Measurements from ENCODE around the gene FBXO17. TPM values are rescaled to one million over a fixed set of nuclear protein-coding genes. Genes with fewer than 3 reads are reported as not detected.

The FBXO17 gene
- total and polyA plus RNA-seq, 2 experiments from 2014 or later, result 41.9 to 49.4 TPM

- peaks cover 39% of the 10 kb centered on the region for H3K79me2 ChIP-seq
- H3K36me3 ChIP-seq (replicated peaks; ENCODE audit: insufficient read depth, low read depth), result no peaks in the 10 kb centered on the region
- H3K4me2 ChIP-seq, result peak within 1 kb of the TSS; percentile 89
- H3K27me3 ChIP-seq, result no peaks in the 10 kb centered on the region
- no peaks in the 10 kb centered on the region for H3K9me3 ChIP-seq (ENCODE audit: low read depth)
- peak within 1 kb of the TSS; percentile 22 for H2AFZ ChIP-seq
- TF ChIP-seq EZH2 (IDR thresholded peaks at IDR 0.05; ENCODE audit: borderline replicate concordance), result no peak
- no peak for TF ChIP-seq EZH2phosphoT487 (IDR thresholded peaks at IDR 0.05; ENCODE audit: low read depth, severe bottlenecking, unreplicated experiment)
- no peak for TF ChIP-seq CTCF (IDR thresholded peaks at IDR 0.05; ENCODE audit: poor library complexity)
- H3K27ac ChIP-seq, result peak within 1 kb of the TSS; percentile 88
- no peaks in the 10 kb centered on the region for H4K20me1 ChIP-seq (ENCODE audit: insufficient read depth, poor library complexity, severe bottlenecking)
- H3K4me3 ChIP-seq, result peak within 1 kb of the TSS; percentile 41
- no peaks in the 10 kb centered on the region for H3K9me2 ChIP-seq (replicated peaks; ENCODE audit: insufficient read depth)
- 2% methylated on average over 40 of the region's 40 CpGs for WGBS (ENCODE audit: low lambda C conversion rate, missing lambda C conversion rate)
- peak; percentile 99 for DNase-seq (ENCODE audit: low spot score)
- H3K4me1 ChIP-seq (ENCODE audit: insufficient read depth), result peaks cover 4% of the 10 kb centered on the region
These were observed 44.6 kb downstream of the FBXO17 start, which contains the start of gene MRPS12 for GRCh38 chr19:38930776-38931520. TSS of gene MRPS12 (plus strand) at chr19:38930944. CDS start at chr19:38931295, 351 bp downstream.

GRCh38 chr19:38929929-38930775 lies 45.4 kb downstream of the FBXO17 start, which contains the start of gene SARS2:
TSS of gene SARS2 (minus strand) at chr19:38930763. CDS start at chr19:38930736, 27 bp downstream.
- peak; percentile 96 for DNase-seq (ENCODE audit: low spot score)
- H3K9me3 ChIP-seq (ENCODE audit: low read depth), result no peaks in the 10 kb centered on the region
- 4% methylated on average over 49 of the region's 49 CpGs for WGBS (ENCODE audit: low lambda C conversion rate, missing lambda C conversion rate)
- H3K79me2 ChIP-seq, result peaks cover 39% of the 10 kb centered on the region
- peak within 1 kb of the TSS; percentile 41 for H3K4me3 ChIP-seq
- TF ChIP-seq CTCF (IDR thresholded peaks at IDR 0.05; ENCODE audit: poor library complexity) (peak; percentile 100), EZH2phosphoT487 (IDR thresholded peaks at IDR 0.05; ENCODE audit: low read depth, severe bottlenecking, unreplicated experiment) (no peak)
- H3K27me3 ChIP-seq, result no peaks in the 10 kb centered on the region
- H3K36me3 ChIP-seq (replicated peaks; ENCODE audit: insufficient read depth, low read depth), result no peaks in the 10 kb centered on the region
- H3K9me2 ChIP-seq (replicated peaks; ENCODE audit: insufficient read depth), result no peaks in the 10 kb centered on the region
- H2AFZ ChIP-seq, result peak within 1 kb of the TSS; percentile 22
- peaks cover 4% of the 10 kb centered on the region for H3K4me1 ChIP-seq (ENCODE audit: insufficient read depth)
- no peaks in the 10 kb centered on the region for H4K20me1 ChIP-seq (ENCODE audit: insufficient read depth, poor library complexity, severe bottlenecking)
- H3K27ac ChIP-seq, result peak within 1 kb of the TSS; percentile 88
- H3K4me2 ChIP-seq, result peak within 1 kb of the TSS; percentile 89

- peaks cover 39% of the 10 kb centered on the region for H3K79me2 ChIP-seq
- H4K20me1 ChIP-seq (ENCODE audit: insufficient read depth, poor library complexity, severe bottlenecking), result no peaks in the 10 kb centered on the region
- DNase-seq (ENCODE audit: low spot score), result no peak
- H3K27me3 ChIP-seq, result no peaks in the 10 kb centered on the region
- H3K9me2 ChIP-seq (replicated peaks; ENCODE audit: insufficient read depth), result no peaks in the 10 kb centered on the region
- H3K27ac ChIP-seq, result no peak overlapping the region
- WGBS (ENCODE audit: low lambda C conversion rate, missing lambda C conversion rate), result 94% methylated on average over 3 of the region's 4 CpGs
- no peak overlapping the region for H3K4me3 ChIP-seq
- H3K4me2 ChIP-seq, result no peak overlapping the region
- H3K4me1 ChIP-seq (ENCODE audit: insufficient read depth), result peaks cover 4% of the 10 kb centered on the region
- no peak overlapping the region for H2AFZ ChIP-seq
- TF ChIP-seq CTCF (IDR thresholded peaks at IDR 0.05; ENCODE audit: poor library complexity) (no peak), EZH2phosphoT487 (IDR thresholded peaks at IDR 0.05; ENCODE audit: low read depth, severe bottlenecking, unreplicated experiment) (no peak), EZH2 (IDR thresholded peaks at IDR 0.05; ENCODE audit: borderline replicate concordance) (no peak)
- H3K36me3 ChIP-seq (replicated peaks; ENCODE audit: insufficient read depth, low read depth), result no peaks in the 10 kb centered on the region
- H3K9me3 ChIP-seq (ENCODE audit: low read depth), result no peaks in the 10 kb centered on the region
These were observed 47.0 kb downstream of the FBXO17 start for GRCh38 chr19:38928391-38929001.
